Measurements from ENCODE around the gene RFC3.

The RFC3 gene

GRCh38 chr13:33825083-33825482 lies 7.1 kb downstream of the RFC3 start:
- DNase-seq (ENCODE audit: low spot score) (no peak), ATAC-seq (ENCODE audit: low read depth) (no peak)
- Histone ChIP-seq H3K4me1 (ENCODE audit: insufficient read depth, poor library complexity, severe bottlenecking) (no peaks in the 10 kb centered on the region), H3K4me3 (ENCODE audit: severe bottlenecking) (no peak overlapping the region), H3K27me3 (ENCODE audit: insufficient read depth, poor library complexity, severe bottlenecking) (no peaks in the 10 kb centered on the region), H3K27ac (ENCODE audit: poor library complexity, severe bottlenecking) (no peak overlapping the region), H3K36me3 (ENCODE audit: low read depth) (peaks cover 95% of the 10 kb centered on the region), H3K9me3 (ENCODE audit: severe bottlenecking) (no peaks in the 10 kb centered on the region)
- TF ChIP-seq, protein P1, sequence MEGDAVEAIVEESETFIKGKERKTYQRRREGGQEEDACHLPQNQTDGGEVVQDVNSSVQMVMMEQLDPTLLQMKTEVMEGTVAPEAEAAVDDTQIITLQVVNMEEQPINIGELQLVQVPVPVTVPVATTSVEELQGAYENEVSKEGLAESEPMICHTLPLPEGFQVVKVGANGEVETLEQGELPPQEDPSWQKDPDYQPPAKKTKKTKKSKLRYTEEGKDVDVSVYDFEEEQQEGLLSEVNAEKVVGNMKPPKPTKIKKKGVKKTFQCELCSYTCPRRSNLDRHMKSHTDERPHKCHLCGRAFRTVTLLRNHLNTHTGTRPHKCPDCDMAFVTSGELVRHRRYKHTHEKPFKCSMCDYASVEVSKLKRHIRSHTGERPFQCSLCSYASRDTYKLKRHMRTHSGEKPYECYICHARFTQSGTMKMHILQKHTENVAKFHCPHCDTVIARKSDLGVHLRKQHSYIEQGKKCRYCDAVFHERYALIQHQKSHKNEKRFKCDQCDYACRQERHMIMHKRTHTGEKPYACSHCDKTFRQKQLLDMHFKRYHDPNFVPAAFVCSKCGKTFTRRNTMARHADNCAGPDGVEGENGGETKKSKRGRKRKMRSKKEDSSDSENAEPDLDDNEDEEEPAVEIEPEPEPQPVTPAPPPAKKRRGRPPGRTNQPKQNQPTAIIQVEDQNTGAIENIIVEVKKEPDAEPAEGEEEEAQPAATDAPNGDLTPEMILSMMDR (IDR thresholded peaks at IDR 0.05; ENCODE audit: poor library complexity, severe bottlenecking) = no peak

DNA sequence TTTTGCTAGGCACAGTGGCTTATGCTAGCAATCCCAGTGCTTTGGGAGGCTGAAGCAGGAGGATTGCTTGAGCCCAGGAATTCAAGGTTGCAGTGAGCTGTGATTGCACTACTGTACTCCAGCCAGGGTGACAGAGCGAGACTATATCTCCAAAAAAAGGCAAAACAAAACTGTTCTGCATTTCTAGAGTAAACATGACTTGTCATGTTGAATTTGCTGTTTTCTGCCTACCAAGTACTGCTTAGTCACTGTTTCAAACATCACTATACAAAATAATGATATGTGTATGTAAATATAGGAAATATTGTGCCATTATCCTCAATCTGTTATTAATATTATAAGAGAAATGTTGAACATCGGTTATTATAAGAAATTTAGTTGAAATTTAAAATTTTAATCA lies 9.2 kb downstream of the RFC3 start:
- DNase-seq (ENCODE audit: low spot score) (no peak), ATAC-seq (ENCODE audit: low read depth) (no peak)
- H3K36me3 ChIP-seq (ENCODE audit: low read depth) = peaks cover 97% of the 10 kb centered on the region
- no peak overlapping the region for H3K4me3 ChIP-seq (ENCODE audit: severe bottlenecking)
- no peak overlapping the region for H3K27ac ChIP-seq (ENCODE audit: poor library complexity, severe bottlenecking)
- no peaks in the 10 kb centered on the region for H3K9me3 ChIP-seq (ENCODE audit: severe bottlenecking)
- TF ChIP-seq, protein P1 (IDR thresholded peaks at IDR 0.05; ENCODE audit: poor library complexity, severe bottlenecking) = no peak
- no peaks in the 10 kb centered on the region for H3K27me3 ChIP-seq (ENCODE audit: insufficient read depth, poor library complexity, severe bottlenecking)
- H3K4me1 ChIP-seq (ENCODE audit: insufficient read depth, poor library complexity, severe bottlenecking) = no peaks in the 10 kb centered on the region

- H3K36me3 ChIP-seq (ENCODE audit: low read depth) = peaks cover 97% of the 10 kb centered on the region
- no peak for DNase-seq (ENCODE audit: low spot score)
Observed at GRCh38 chr13:33828431-33829129, 10.6 kb downstream of the RFC3 start.

DNA sequence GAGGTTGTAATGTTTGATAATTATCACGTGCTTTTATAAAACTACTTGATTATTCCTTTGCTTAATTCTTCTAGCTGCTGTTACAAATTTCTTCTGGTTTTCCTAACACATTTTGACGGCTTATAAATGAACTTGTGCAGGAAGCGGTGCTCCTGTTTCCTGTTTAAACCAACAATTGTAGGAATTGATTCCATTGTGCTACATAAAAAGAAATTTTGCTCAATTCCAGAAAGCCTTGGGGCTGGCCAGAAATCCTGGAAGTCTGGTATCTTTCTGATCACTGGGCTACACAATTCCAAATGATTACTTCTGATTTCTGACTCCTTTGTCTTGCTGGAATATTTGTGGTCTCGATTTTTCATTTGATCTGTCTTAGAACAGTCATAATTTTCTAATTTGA lies 14.9 kb downstream of the RFC3 start:
- Histone ChIP-seq H3K4me3 (ENCODE audit: severe bottlenecking) (no peak overlapping the region), H3K27me3 (ENCODE audit: insufficient read depth, poor library complexity, severe bottlenecking) (no peaks in the 10 kb centered on the region), H3K4me1 (ENCODE audit: insufficient read depth, poor library complexity, severe bottlenecking) (no peaks in the 10 kb centered on the region), H3K27ac (ENCODE audit: poor library complexity, severe bottlenecking) (no peak overlapping the region), H3K9me3 (ENCODE audit: severe bottlenecking) (no peaks in the 10 kb centered on the region), H3K36me3 (ENCODE audit: low read depth) (peaks cover 90% of the 10 kb centered on the region)
- ATAC-seq (ENCODE audit: low read depth) (no peak), DNase-seq (ENCODE audit: low spot score) (no peak)
- TF ChIP-seq, protein P1 (IDR thresholded peaks at IDR 0.05; ENCODE audit: poor library complexity, severe bottlenecking) = no peak

More at GRCh38 chr13:33828431-33829129, 10.6 kb downstream of the RFC3 start:
- Histone ChIP-seq H3K4me3 (ENCODE audit: severe bottlenecking) (no peak overlapping the region), H3K27me3 (ENCODE audit: insufficient read depth, poor library complexity, severe bottlenecking) (no peaks in the 10 kb centered on the region), H3K27ac (ENCODE audit: poor library complexity, severe bottlenecking) (no peak overlapping the region), H3K9me3 (ENCODE audit: severe bottlenecking) (no peaks in the 10 kb centered on the region), H3K4me1 (ENCODE audit: insufficient read depth, poor library complexity, severe bottlenecking) (no peaks in the 10 kb centered on the region)
- TF ChIP-seq, protein P1 (IDR thresholded peaks at IDR 0.05; ENCODE audit: poor library complexity, severe bottlenecking) = no peak
- no peak for ATAC-seq (ENCODE audit: low read depth)

GRCh38 chr13:33838647-33839046 lies 20.7 kb downstream of the RFC3 start:
- TF ChIP-seq, protein P1 (IDR thresholded peaks at IDR 0.05; ENCODE audit: poor library complexity, severe bottlenecking) = no peak
- no peaks in the 10 kb centered on the region for H3K9me3 ChIP-seq (ENCODE audit: severe bottlenecking)
- ATAC-seq (ENCODE audit: low read depth) (no peak), DNase-seq (ENCODE audit: low spot score) (no peak)
- H3K27ac ChIP-seq (ENCODE audit: poor library complexity, severe bottlenecking) = no peak overlapping the region
- no peaks in the 10 kb centered on the region for H3K4me1 ChIP-seq (ENCODE audit: insufficient read depth, poor library complexity, severe bottlenecking)
- no peak overlapping the region for H3K4me3 ChIP-seq (ENCODE audit: severe bottlenecking)
- peaks cover 67% of the 10 kb centered on the region for H3K36me3 ChIP-seq (ENCODE audit: low read depth)
- no peaks in the 10 kb centered on the region for H3K27me3 ChIP-seq (ENCODE audit: insufficient read depth, poor library complexity, severe bottlenecking)
